ENCODE data around the gene PELI1.
"Not testable (repeated sequence)": the region's sequence is repeated elsewhere in the genome, so short reads cannot be mapped to it uniquely, and the experiment has no call there.

The PELI1 gene

GRCh38 chr2:64090264-64090663 is 54.0 kb downstream of the PELI1 start:
- H3K9me3 ChIP-seq (ENCODE audit: severe bottlenecking), result no peaks in the 10 kb centered on the region
- H3K36me3 ChIP-seq (ENCODE audit: low read depth), result peaks cover 18% of the 10 kb centered on the region
- no peak for TF ChIP-seq CTCF (IDR thresholded peaks at IDR 0.05; ENCODE audit: poor library complexity, severe bottlenecking)
- no peak overlapping the region for H3K4me3 ChIP-seq (ENCODE audit: severe bottlenecking)
- no peak for ATAC-seq (ENCODE audit: low read depth)
- H3K27ac ChIP-seq (ENCODE audit: poor library complexity, severe bottlenecking), result no peak overlapping the region
- no peaks in the 10 kb centered on the region for H3K4me1 ChIP-seq (ENCODE audit: insufficient read depth, poor library complexity, severe bottlenecking)
- no peaks in the 10 kb centered on the region for H3K27me3 ChIP-seq (ENCODE audit: insufficient read depth, poor library complexity, severe bottlenecking)
- no peak for DNase-seq (ENCODE audit: low spot score)

GRCh38 chr2:64086347-64087082 is 57.7 kb downstream of the PELI1 start:
- Histone ChIP-seq H3K9me3 (ENCODE audit: severe bottlenecking) (no peaks in the 10 kb centered on the region), H3K4me1 (ENCODE audit: insufficient read depth, poor library complexity, severe bottlenecking) (no peaks in the 10 kb centered on the region), H3K27me3 (ENCODE audit: insufficient read depth, poor library complexity, severe bottlenecking) (no peaks in the 10 kb centered on the region), H3K27ac (ENCODE audit: poor library complexity, severe bottlenecking) (no peak overlapping the region), H3K4me3 (ENCODE audit: severe bottlenecking) (no peak overlapping the region), H3K36me3 (ENCODE audit: low read depth) (no peaks in the 10 kb centered on the region)
- DNase-seq (ENCODE audit: low spot score), result no peak
- ATAC-seq (ENCODE audit: low read depth), result no peak
- no peak for TF ChIP-seq CTCF (IDR thresholded peaks at IDR 0.05; ENCODE audit: poor library complexity, severe bottlenecking)

- no peak for ATAC-seq (ENCODE audit: low read depth)
- no peak for DNase-seq (ENCODE audit: low spot score)
- Histone ChIP-seq H3K27me3 (ENCODE audit: insufficient read depth, poor library complexity, severe bottlenecking) (no peaks in the 10 kb centered on the region), H3K27ac (ENCODE audit: poor library complexity, severe bottlenecking) (no peak overlapping the region), H3K9me3 (ENCODE audit: severe bottlenecking) (no peaks in the 10 kb centered on the region), H3K4me3 (ENCODE audit: severe bottlenecking) (no peak overlapping the region), H3K36me3 (ENCODE audit: low read depth) (no peaks in the 10 kb centered on the region), H3K4me1 (ENCODE audit: insufficient read depth, poor library complexity, severe bottlenecking) (no peaks in the 10 kb centered on the region)
- no peak for TF ChIP-seq CTCF (IDR thresholded peaks at IDR 0.05; ENCODE audit: poor library complexity, severe bottlenecking)
These were observed 58.3 kb downstream of the PELI1 start for GRCh38 chr2:64085936-64086335.

GRCh38 chr2:64081046-64081445 is 63.2 kb downstream of the PELI1 start:
- H3K36me3 ChIP-seq (ENCODE audit: low read depth), result no peaks in the 10 kb centered on the region
- H3K27ac ChIP-seq (ENCODE audit: poor library complexity, severe bottlenecking), result no peak overlapping the region
- no peak for TF ChIP-seq CTCF (IDR thresholded peaks at IDR 0.05; ENCODE audit: poor library complexity, severe bottlenecking)
- no peak for DNase-seq (ENCODE audit: low spot score)
- H3K27me3 ChIP-seq (ENCODE audit: insufficient read depth, poor library complexity, severe bottlenecking), result no peaks in the 10 kb centered on the region
- no peak overlapping the region for H3K4me3 ChIP-seq (ENCODE audit: severe bottlenecking)
- no peaks in the 10 kb centered on the region for H3K4me1 ChIP-seq (ENCODE audit: insufficient read depth, poor library complexity, severe bottlenecking)
- no peaks in the 10 kb centered on the region for H3K9me3 ChIP-seq (ENCODE audit: severe bottlenecking)
- no peak for ATAC-seq (ENCODE audit: low read depth)

- TF ChIP-seq CTCF (IDR thresholded peaks at IDR 0.05; ENCODE audit: poor library complexity, severe bottlenecking), result no peak
- Histone ChIP-seq H3K4me1 (ENCODE audit: insufficient read depth, poor library complexity, severe bottlenecking) (no peaks in the 10 kb centered on the region), H3K27me3 (ENCODE audit: insufficient read depth, poor library complexity, severe bottlenecking) (no peaks in the 10 kb centered on the region), H3K9me3 (ENCODE audit: severe bottlenecking) (no peaks in the 10 kb centered on the region), H3K27ac (ENCODE audit: poor library complexity, severe bottlenecking) (no peak overlapping the region), H3K4me3 (ENCODE audit: severe bottlenecking) (no peak overlapping the region), H3K36me3 (ENCODE audit: low read depth) (no peaks in the 10 kb centered on the region)
- ATAC-seq (ENCODE audit: low read depth), result no peak
- no peak for DNase-seq (ENCODE audit: low spot score)
These were observed 64.0 kb downstream of the PELI1 start for GRCh38 chr2:64080179-64080578.

- H3K36me3 ChIP-seq (ENCODE audit: low read depth); H3K4me1 ChIP-seq (ENCODE audit: insufficient read depth, poor library complexity, severe bottlenecking); DNase-seq (ENCODE audit: low spot score); H3K4me3 ChIP-seq (ENCODE audit: severe bottlenecking); ATAC-seq (ENCODE audit: low read depth); H3K27me3 ChIP-seq (ENCODE audit: insufficient read depth, poor library complexity, severe bottlenecking); H3K27ac ChIP-seq (ENCODE audit: poor library complexity, severe bottlenecking); H3K9me3 ChIP-seq (ENCODE audit: severe bottlenecking): not testable (repeated sequence)
These were observed 64.5 kb downstream of the PELI1 start for GRCh38 chr2:64079688-64080087.

- not testable (repeated sequence) for DNase-seq (ENCODE audit: low spot score); H3K27me3 ChIP-seq (ENCODE audit: insufficient read depth, poor library complexity, severe bottlenecking); H3K9me3 ChIP-seq (ENCODE audit: severe bottlenecking); ATAC-seq (ENCODE audit: low read depth); H3K4me3 ChIP-seq (ENCODE audit: severe bottlenecking); H3K36me3 ChIP-seq (ENCODE audit: low read depth); H3K27ac ChIP-seq (ENCODE audit: poor library complexity, severe bottlenecking); H3K4me1 ChIP-seq (ENCODE audit: insufficient read depth, poor library complexity, severe bottlenecking)
These were observed 67.4 kb downstream of the PELI1 start for GRCh38 chr2:64076828-64077227.
